Activated CD4-positive, alpha-beta T cell treated with anti-CD3 and anti-CD28 coated beads, Interleukin-2, amount 50 U/mL, for 4 hours (primary cell): Measurements from ENCODE around the gene RPL4.
"Not testable (repeated sequence)": the region's sequence is repeated elsewhere in the genome, so short reads cannot be mapped to it uniquely, and the experiment has no call there.

Experiments used
- DNase-seq, 2 experiments: peaks; one replicate each; pipeline ENCODE4 v3.0.0-alpha.2; 2020

Gene RPL4

GRCh38 chr15:66489179-66489791 lies 15.4 kb downstream of the RPL4 start:
- DNase-seq, result no peak

GRCh38 chr15:66488525-66488924 lies 16.1 kb downstream of the RPL4 start:
- DNase-seq, result no peak

GRCh38 chr15:66486887-66487286 lies 17.8 kb downstream of the RPL4 start:
- DNase-seq, result no peak

- DNase-seq, result no peak
Observed at GRCh38 chr15:66484539-66485112, 20.0 kb downstream of the RPL4 start.

GRCh38 chr15:66483131-66483566 lies 21.5 kb downstream of the RPL4 start:
- no peak for DNase-seq

GRCh38 chr15:66482539-66482938 lies 22.1 kb downstream of the RPL4 start:
- no peak for DNase-seq

GRCh38 chr15:66481107-66481856 lies 23.4 kb downstream of the RPL4 start:
- DNase-seq, result no peak

- DNase-seq, result no peak
Observed at GRCh38 chr15:66480267-66480666, 24.4 kb downstream of the RPL4 start.

GRCh38 chr15:66477011-66477410 lies 27.6 kb downstream of the RPL4 start:
- no peak for DNase-seq

GRCh38 chr15:66476535-66476934 lies 28.1 kb downstream of the RPL4 start:
- no peak for DNase-seq

GRCh38 chr15:66474963-66475362 lies 29.7 kb downstream of the RPL4 start:
- no peak for DNase-seq

GRCh38 chr15:66474135-66474534 lies 30.5 kb downstream of the RPL4 start:
- DNase-seq, result no peak

- DNase-seq, result peak; percentile 17 to 23
Observed at GRCh38 chr15:66472176-66472999, 32.3 kb downstream of the RPL4 start.

- not testable (repeated sequence) for DNase-seq
Observed at GRCh38 chr15:66470825-66471224, 33.8 kb downstream of the RPL4 start.

- not testable (repeated sequence) for DNase-seq
Observed at GRCh38 chr15:66467162-66468040, 37.3 kb downstream of the RPL4 start.

- DNase-seq, result not testable (repeated sequence)
Observed at GRCh38 chr15:66465294-66465693, 39.4 kb downstream of the RPL4 start.

- no peak for DNase-seq
Observed at GRCh38 chr15:66462627-66463026, 42.0 kb downstream of the RPL4 start.

GRCh38 chr15:66461917-66462316 lies 42.7 kb downstream of the RPL4 start:
- no peak for DNase-seq

GRCh38 chr15:66461294-66461693 lies 43.4 kb downstream of the RPL4 start:
- not testable (repeated sequence) for DNase-seq

- no peak for DNase-seq
Observed at GRCh38 chr15:66459818-66460615, 44.6 kb downstream of the RPL4 start.

GRCh38 chr15:66456211-66456610 lies 48.4 kb downstream of the RPL4 start:
- DNase-seq, result no peak
